Mesendoderm (in vitro differentiated cells): Measurements from ENCODE around the gene NUAK1.

Source experiments
- DNase-seq: peaks from one replicate; pipeline ENCODE4 v3.0.0; 2013
- H2AK5ac ChIP-seq: 2 replicates; pipeline ENCODE4 v1.6.1; 2013; ENCODE audit warnings: low read length, inconsistent platforms
- H2BK120ac ChIP-seq: 2 replicates; pipeline ENCODE4 v1.6.1; 2013; ENCODE audit warnings: low read depth, mild to moderate bottlenecking, low read length, moderate library complexity, mixed read lengths
- H2BK15ac ChIP-seq: replicated peaks from 2 replicates; pipeline ENCODE4 v1.6.1; 2013; ENCODE audit warnings: low read depth, mild to moderate bottlenecking, moderate library complexity
- H2BK5ac ChIP-seq: 2 replicates; pipeline ENCODE4 v1.6.1; 2013; ENCODE audit warnings: low read length, inconsistent platforms
- H3K18ac ChIP-seq: 2 replicates; pipeline ENCODE4 v1.6.1; 2013; ENCODE audit warnings: mild to moderate bottlenecking, low read length, mixed read lengths
- H3K23ac ChIP-seq: one replicate; pipeline ENCODE4 v1.6.1; 2013; ENCODE audit warnings: low read length
- H3K27ac ChIP-seq: 2 replicates; pipeline ENCODE4 v1.5.1; 2013; ENCODE audit warnings: low read depth, mild to moderate bottlenecking, inconsistent platforms, low read length, moderate library complexity
- H3K27me3 ChIP-seq: 2 replicates; pipeline ENCODE4 v1.6.1; 2013; ENCODE audit warnings: low read length, control low read depth, mild to moderate bottlenecking, inconsistent platforms; ENCODE audit not compliant: insufficient read depth, poor library complexity
- H3K36me3 ChIP-seq: 2 replicates; pipeline ENCODE4 v1.6.1; 2013; ENCODE audit warnings: low read length, inconsistent platforms; ENCODE audit not compliant: control insufficient read depth, insufficient read depth
- H3K4ac ChIP-seq: one replicate; pipeline ENCODE4 v1.6.1; 2013; ENCODE audit warnings: low read depth, mild to moderate bottlenecking, low read length, moderate library complexity
- H3K4me1 ChIP-seq: 2 replicates; pipeline ENCODE4 v1.6.1; 2013; ENCODE audit warnings: low read depth, low read length, inconsistent platforms; ENCODE audit not compliant: control insufficient read depth
- H3K4me2 ChIP-seq: 2 replicates; pipeline ENCODE4 v1.6.1; 2013; ENCODE audit warnings: low read length
- H3K4me3 ChIP-seq: 2 replicates; pipeline ENCODE4 v1.5.1; 2013; ENCODE audit warnings: mild to moderate bottlenecking, low read length
- H3K56ac ChIP-seq: one replicate; pipeline ENCODE4 v1.6.1; 2013; ENCODE audit warnings: low read length
- H3K79me1 ChIP-seq: 2 replicates; pipeline ENCODE4 v1.6.1; 2013; ENCODE audit warnings: low read length, inconsistent platforms
- H3K79me2 ChIP-seq: 2 replicates; pipeline ENCODE4 v1.6.1; 2013; ENCODE audit warnings: mild to moderate bottlenecking, low read length; ENCODE audit not compliant: control insufficient read depth, insufficient read depth
- H3K9ac ChIP-seq: 2 replicates; pipeline ENCODE4 v1.6.1; 2013; ENCODE audit warnings: low read length, inconsistent platforms
- H4K5ac ChIP-seq: one replicate; pipeline ENCODE4 v1.6.1; 2013; ENCODE audit warnings: low read length
- H4K8ac ChIP-seq: one replicate; pipeline ENCODE4 v1.6.1; 2013; ENCODE audit warnings: low read depth, mild to moderate bottlenecking, control low read depth, low read length, moderate library complexity
- WGBS: extraction: QIAGEN DNeasy Blood & Tissue Kit; methylation state at CpG from one replicate; pipeline ENCODE4 v1.1.7; 2013; ENCODE audit warnings: low lambda C conversion rate, missing lambda C conversion rate; ENCODE audit not compliant: insufficient coverage; ENCODE audit errors: extremely low coverage; 5-methylcytosine and 5-hydroxymethylcytosine counted together

NUAK1 gene

GRCh38 chr12:106113824-106114446 is 24.8 kb downstream of the NUAK1 start:
- H3K36me3 ChIP-seq, result no peaks in the 10 kb centered on the region
- H2BK120ac ChIP-seq, result no peak overlapping the region
- H3K27ac ChIP-seq, result no peak overlapping the region
- H3K4ac ChIP-seq, result no peak overlapping the region
- H3K56ac ChIP-seq, result no peak overlapping the region
- no peak overlapping the region for H2BK15ac ChIP-seq
- no peak overlapping the region for H2AK5ac ChIP-seq
- no peaks in the 10 kb centered on the region for H3K27me3 ChIP-seq
- H3K4me2 ChIP-seq, result no peak overlapping the region
- H3K79me2 ChIP-seq, result peaks cover 89% of the 10 kb centered on the region
- no peak overlapping the region for H3K4me3 ChIP-seq
- H3K23ac ChIP-seq, result no peak overlapping the region
- H3K4me1 ChIP-seq, result peaks cover 16% of the 10 kb centered on the region
- no peak overlapping the region for H3K18ac ChIP-seq
- H4K8ac ChIP-seq, result no peak overlapping the region
- DNase-seq, result no peak
- no peak overlapping the region for H4K5ac ChIP-seq
- no peak overlapping the region for H3K9ac ChIP-seq
- H2BK5ac ChIP-seq, result no peak overlapping the region
- WGBS, result no CpG with 5 or more reads among the region's 10 CpGs
- H3K79me1 ChIP-seq, result peaks cover 24% of the 10 kb centered on the region

DNA sequence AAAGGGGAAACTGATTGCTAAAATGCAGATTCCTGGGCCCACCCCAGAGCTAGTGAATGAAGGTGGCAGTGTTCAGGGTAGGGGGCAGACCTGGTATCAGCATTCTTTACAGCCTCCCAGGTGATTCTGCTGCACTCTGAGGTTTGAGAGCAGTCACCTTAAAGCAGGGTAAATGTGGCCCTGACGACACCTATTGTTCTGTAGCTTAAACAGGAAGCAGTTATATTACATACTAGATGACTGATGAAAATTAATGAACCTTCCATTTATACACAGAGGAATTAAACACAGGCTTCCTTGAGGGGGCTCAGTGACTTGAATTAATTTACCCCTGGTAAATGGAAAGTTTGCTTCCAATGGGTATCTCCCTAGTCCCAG is 25.3 kb downstream of the NUAK1 start:
- Histone ChIP-seq H2BK120ac (no peak overlapping the region), H3K27me3 (no peaks in the 10 kb centered on the region), H4K8ac (no peak overlapping the region), H3K79me1 (peaks cover 24% of the 10 kb centered on the region), H3K36me3 (no peaks in the 10 kb centered on the region), H2BK15ac (no peak overlapping the region), H2BK5ac (no peak overlapping the region), H3K4me2 (no peak overlapping the region), H3K9ac (no peak overlapping the region), H3K4ac (no peak overlapping the region), H3K4me3 (no peak overlapping the region), H3K27ac (no peak overlapping the region), H3K18ac (peak overlapping the region; percentile 39), H3K4me1 (peaks cover 20% of the 10 kb centered on the region), H3K56ac (no peak overlapping the region), H4K5ac (no peak overlapping the region), H2AK5ac (no peak overlapping the region), H3K23ac (no peak overlapping the region), H3K79me2 (peaks cover 89% of the 10 kb centered on the region)
- no CpG with 5 or more reads among the region's 1 CpG for WGBS
- no peak for DNase-seq

GRCh38 chr12:106113042-106113441 is 25.7 kb downstream of the NUAK1 start:
- peak; percentile 73 for DNase-seq
- H3K4me3 ChIP-seq, result no peak overlapping the region
- WGBS, result no CpG with 5 or more reads among the region's 6 CpGs

DNA sequence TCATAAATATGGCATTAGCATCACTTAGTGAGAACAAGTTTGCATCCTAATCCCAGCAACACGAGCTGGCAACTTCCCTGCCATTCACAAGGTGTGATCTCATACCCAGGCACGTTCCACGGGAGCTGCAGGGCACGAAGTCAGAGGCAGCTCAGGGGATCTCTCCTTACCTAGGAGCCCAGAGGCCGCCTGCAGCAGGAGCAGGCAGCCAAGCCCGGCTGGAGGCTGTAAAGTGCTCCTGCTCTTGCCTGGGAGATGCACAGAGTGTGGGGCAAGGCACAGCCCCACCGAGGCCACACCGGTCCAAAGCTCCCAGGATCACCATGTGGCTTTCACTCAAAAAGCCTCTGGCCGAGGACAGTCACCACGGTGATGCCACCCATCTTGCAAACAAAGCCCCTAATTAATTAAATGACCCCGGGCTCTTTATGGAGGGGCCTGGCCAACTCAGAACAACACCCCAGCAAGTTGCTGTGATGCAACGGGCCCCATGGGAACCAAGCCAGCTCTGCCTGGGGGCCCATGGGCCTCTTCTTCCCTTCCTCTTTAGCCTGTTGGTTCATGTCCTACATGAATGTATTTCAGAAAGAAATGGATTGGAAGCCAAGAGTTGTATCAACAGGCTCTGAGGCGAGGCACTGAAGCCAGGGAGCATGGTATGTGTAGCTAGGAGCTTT is 26.5 kb downstream of the NUAK1 start:
- no peak overlapping the region for H3K23ac ChIP-seq
- no peak overlapping the region for H3K4me3 ChIP-seq
- peak; percentile 82 for DNase-seq
- H3K79me1 ChIP-seq, result peaks cover 26% of the 10 kb centered on the region
- H3K36me3 ChIP-seq, result no peaks in the 10 kb centered on the region
- H2BK15ac ChIP-seq, result peak overlapping the region; percentile 13
- WGBS, result no CpG with 5 or more reads among the region's 13 CpGs
- H3K4me1 ChIP-seq, result peaks cover 27% of the 10 kb centered on the region
- no peaks in the 10 kb centered on the region for H3K27me3 ChIP-seq
- peak overlapping the region; percentile 40 for H3K18ac ChIP-seq
- no peak overlapping the region for H3K4ac ChIP-seq
- H3K56ac ChIP-seq, result peak overlapping the region; percentile 37
- no peak overlapping the region for H3K27ac ChIP-seq
- H3K4me2 ChIP-seq, result no peak overlapping the region
- no peak overlapping the region for H3K9ac ChIP-seq
- H4K5ac ChIP-seq, result no peak overlapping the region
- no peak overlapping the region for H2BK5ac ChIP-seq
- no peak overlapping the region for H2AK5ac ChIP-seq
- no peak overlapping the region for H2BK120ac ChIP-seq
- H3K79me2 ChIP-seq, result peaks cover 89% of the 10 kb centered on the region
- no peak overlapping the region for H4K8ac ChIP-seq

More at GRCh38 chr12:106113042-106113441, 25.7 kb downstream of the NUAK1 start:
- Histone ChIP-seq H2BK15ac (no peak overlapping the region), H3K9ac (no peak overlapping the region), H3K4me2 (no peak overlapping the region), H4K8ac (no peak overlapping the region), H3K79me1 (peaks cover 24% of the 10 kb centered on the region), H3K79me2 (peaks cover 89% of the 10 kb centered on the region), H3K23ac (no peak overlapping the region), H3K27me3 (no peaks in the 10 kb centered on the region), H3K4me1 (peaks cover 22% of the 10 kb centered on the region), H2BK120ac (no peak overlapping the region), H3K27ac (no peak overlapping the region), H3K4ac (no peak overlapping the region), H3K18ac (peak overlapping the region; percentile 39), H3K56ac (no peak overlapping the region), H4K5ac (no peak overlapping the region), H2AK5ac (no peak overlapping the region), H3K36me3 (no peaks in the 10 kb centered on the region), H2BK5ac (no peak overlapping the region)

DNA sequence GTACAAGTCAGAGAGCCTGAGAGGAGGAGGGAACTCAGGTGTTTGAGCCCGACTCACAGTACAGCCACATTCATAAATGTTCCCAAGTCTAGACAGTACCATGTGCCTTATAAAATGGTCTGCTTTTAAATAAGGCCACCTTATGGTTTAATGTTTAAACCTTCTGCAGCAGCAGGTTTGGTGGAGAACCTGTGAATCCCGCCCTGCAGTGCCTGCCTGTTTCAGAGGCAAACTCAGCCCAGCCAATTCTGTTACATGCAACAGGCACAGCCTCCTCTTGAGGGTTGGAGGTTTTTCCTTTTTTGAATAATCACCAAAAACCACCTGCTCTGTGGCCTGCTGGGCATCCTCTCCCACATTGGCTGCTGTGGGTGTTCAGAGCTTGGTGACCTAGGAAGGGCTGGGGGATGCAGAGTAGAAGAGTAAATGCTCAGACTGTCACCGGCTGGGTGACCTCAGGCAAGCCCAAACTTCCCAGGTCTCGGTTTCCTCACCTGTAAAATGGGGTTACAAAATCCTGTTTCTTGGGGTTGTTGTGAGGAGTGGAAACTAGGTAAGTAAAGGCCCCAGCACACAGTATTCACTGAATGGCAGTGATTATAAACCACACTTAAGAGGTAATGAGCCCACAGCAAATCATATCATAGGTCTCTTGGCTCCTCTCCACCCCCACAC is 28.0 kb downstream of the NUAK1 start:
- H3K4ac ChIP-seq, result no peak overlapping the region

More for the DNA sequence above, 28.0 kb downstream of the NUAK1 start:
- Histone ChIP-seq H3K27ac (no peak overlapping the region), H3K9ac (no peak overlapping the region), H2AK5ac (no peak overlapping the region), H4K8ac (no peak overlapping the region), H3K27me3 (no peaks in the 10 kb centered on the region), H3K79me1 (peaks cover 22% of the 10 kb centered on the region), H3K23ac (no peak overlapping the region), H4K5ac (no peak overlapping the region), H3K56ac (peak overlapping the region; percentile 22), H3K4me2 (no peak overlapping the region), H2BK120ac (no peak overlapping the region), H3K4me1 (peaks cover 31% of the 10 kb centered on the region), H3K18ac (peak overlapping the region; percentile 13), H3K79me2 (peaks cover 88% of the 10 kb centered on the region), H2BK15ac (no peak overlapping the region), H3K4me3 (no peak overlapping the region), H3K36me3 (no peaks in the 10 kb centered on the region), H2BK5ac (no peak overlapping the region)
- WGBS, result no CpG with 5 or more reads among the region's 4 CpGs
- no peak for DNase-seq
